Lower leg skin (tissue), 4 donors: Measurements from ENCODE around the gene GMCL1. TPM values are rescaled to one million over a fixed set of nuclear protein-coding genes. Genes with fewer than 3 reads are reported as not detected.
"Not testable (repeated sequence)": the region's sequence is repeated elsewhere in the genome, so short reads cannot be mapped to it uniquely, and the experiment has no call there.

Experiments used
- DNase-seq, 2 donors: peaks; one replicate each; pipeline ENCODE4 v3.0.0-alpha.2; 2019; ENCODE audit warnings: low spot score in 2 of 2
- H3K4me3 ChIP-seq: fragments of 200-600 bp; sonication (generic); 2 replicates; pipeline ENCODE4 v1.5.1; 2017; ENCODE audit warnings: mild to moderate bottlenecking, low read depth; ENCODE audit not compliant: poor library complexity, severe bottlenecking
- POLR2A ChIP-seq, 2 donors: fragments of 450-650 bp; IDR thresholded peaks; one replicate each; pipeline ENCODE4 v1.6.1; 2016 to 2017; ENCODE audit warnings: antibody characterized with exemption in 2 of 2, mild to moderate bottlenecking in 1 of 2, moderate library complexity in 1 of 2
- WGBS, 2 donors: methylation state at CpG; one replicate each; pipeline ENCODE4 v1.1.5; 2018; 5-methylcytosine and 5-hydroxymethylcytosine counted together
- intact Hi-C: fragments of 100-400 bp; cut with DNase I; formaldehyde crosslinking; loops from one replicate; pipeline ENCODE4 v1.15.0; 2023; ENCODE audit warnings: low total_unique reads
- total RNA-seq, 4 donors: library from RNA; depleted of rRNA; stranded (reverse); fragments of >200 nt; gene quantifications; one replicate each; pipeline ENCODE4 v1.1.0, GENCODE V29; 2016
- TF ChIP-seq, protein P1 (sequence below), 3 donors: fragments of 450-650 bp; IDR thresholded peaks; one replicate each; pipeline ENCODE4 v1.5.1; 2016; ENCODE audit warnings: antibody characterized with exemption in 3 of 3, mild to moderate bottlenecking in 3 of 3, moderate library complexity in 2 of 3

The GMCL1 gene
- total RNA-seq, 4 donors from 2014 or later = 10.2 to 15.6 (median 12.1) TPM

DNA sequence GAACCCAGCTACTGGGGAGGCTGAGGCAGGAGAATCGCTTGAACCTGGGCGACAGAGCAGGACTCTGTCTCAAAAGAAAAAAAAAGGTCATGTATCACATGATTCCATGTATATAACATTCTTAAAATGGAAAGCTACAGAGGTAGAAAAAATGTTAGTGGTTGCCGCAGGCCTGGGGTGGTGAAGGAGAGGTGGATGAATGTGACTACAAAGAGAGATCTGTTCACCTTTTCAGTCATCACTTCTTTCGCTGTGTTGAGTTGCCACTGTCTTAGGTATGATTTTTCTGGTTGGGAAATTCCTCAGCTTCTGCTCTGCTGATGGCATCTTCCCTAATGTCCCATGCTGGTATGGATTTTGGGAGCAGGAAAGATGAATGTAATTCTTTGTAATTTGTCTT is 59.0 kb downstream of the GMCL1 start:
- 95 to 99% methylated on average over 4 of the region's 4 CpGs for WGBS, 2 donors
- no peak for TF ChIP-seq POLR2A (IDR thresholded peaks at IDR 0.05)
- TF ChIP-seq, protein P1, sequence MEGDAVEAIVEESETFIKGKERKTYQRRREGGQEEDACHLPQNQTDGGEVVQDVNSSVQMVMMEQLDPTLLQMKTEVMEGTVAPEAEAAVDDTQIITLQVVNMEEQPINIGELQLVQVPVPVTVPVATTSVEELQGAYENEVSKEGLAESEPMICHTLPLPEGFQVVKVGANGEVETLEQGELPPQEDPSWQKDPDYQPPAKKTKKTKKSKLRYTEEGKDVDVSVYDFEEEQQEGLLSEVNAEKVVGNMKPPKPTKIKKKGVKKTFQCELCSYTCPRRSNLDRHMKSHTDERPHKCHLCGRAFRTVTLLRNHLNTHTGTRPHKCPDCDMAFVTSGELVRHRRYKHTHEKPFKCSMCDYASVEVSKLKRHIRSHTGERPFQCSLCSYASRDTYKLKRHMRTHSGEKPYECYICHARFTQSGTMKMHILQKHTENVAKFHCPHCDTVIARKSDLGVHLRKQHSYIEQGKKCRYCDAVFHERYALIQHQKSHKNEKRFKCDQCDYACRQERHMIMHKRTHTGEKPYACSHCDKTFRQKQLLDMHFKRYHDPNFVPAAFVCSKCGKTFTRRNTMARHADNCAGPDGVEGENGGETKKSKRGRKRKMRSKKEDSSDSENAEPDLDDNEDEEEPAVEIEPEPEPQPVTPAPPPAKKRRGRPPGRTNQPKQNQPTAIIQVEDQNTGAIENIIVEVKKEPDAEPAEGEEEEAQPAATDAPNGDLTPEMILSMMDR (IDR thresholded peaks at IDR 0.05) = no peak
- H3K4me3 ChIP-seq = no peak overlapping the region
- intact Hi-C loops = no loop called here
- no peak for DNase-seq

DNA sequence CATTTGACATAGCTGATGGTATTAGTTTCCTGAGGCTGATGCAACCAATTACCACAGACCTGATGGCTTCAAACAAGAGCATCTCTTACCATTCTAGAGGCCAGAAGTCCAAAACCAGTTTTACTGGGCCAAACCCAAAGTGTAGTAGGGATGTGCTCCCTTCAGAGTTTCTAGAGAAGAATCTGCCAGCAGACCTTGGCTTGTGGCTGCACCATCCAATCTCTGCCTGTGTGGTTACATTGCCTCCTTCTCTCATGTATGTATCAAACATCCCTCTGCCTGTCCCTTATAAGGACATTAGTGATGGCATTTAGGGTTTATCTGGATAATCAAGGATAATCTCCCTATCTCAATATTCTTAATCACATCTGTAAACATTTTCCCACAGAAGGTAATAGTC is 59.8 kb downstream of the GMCL1 start:
- H3K4me3 ChIP-seq = no peak overlapping the region
- TF ChIP-seq POLR2A (IDR thresholded peaks at IDR 0.05) = no peak
- TF ChIP-seq, protein P1 (IDR thresholded peaks at IDR 0.05) = no peak
- no peak for DNase-seq
- intact Hi-C loops = no loop called here

DNA sequence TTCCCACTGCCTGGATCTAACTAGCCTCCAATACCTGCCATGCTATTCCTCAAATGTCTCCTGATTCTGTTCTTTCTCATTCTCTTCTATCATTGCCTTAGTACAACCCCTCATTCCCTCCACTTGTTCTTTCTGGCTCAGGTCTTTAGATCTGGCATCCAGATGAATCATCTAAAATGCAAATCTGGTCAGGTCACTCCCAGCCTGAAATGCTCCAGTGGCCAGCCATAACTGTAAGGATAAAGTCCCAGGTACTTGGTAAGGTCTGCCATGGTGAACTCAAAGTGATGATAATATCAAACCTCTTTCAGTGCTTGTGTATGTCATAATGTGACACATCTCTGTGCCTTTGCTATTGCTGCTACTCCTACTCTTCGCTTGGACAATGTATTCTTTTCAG is 61.4 kb downstream of the GMCL1 start:
- TF ChIP-seq, protein P1 (IDR thresholded peaks at IDR 0.05) = no peak
- no peak for TF ChIP-seq POLR2A (IDR thresholded peaks at IDR 0.05)
- WGBS, 2 donors = 37 to 50% methylated on average over 1 of the region's 1 CpG
- no peak overlapping the region for H3K4me3 ChIP-seq
- no peak for DNase-seq
- intact Hi-C loops = no loop called here

DNA sequence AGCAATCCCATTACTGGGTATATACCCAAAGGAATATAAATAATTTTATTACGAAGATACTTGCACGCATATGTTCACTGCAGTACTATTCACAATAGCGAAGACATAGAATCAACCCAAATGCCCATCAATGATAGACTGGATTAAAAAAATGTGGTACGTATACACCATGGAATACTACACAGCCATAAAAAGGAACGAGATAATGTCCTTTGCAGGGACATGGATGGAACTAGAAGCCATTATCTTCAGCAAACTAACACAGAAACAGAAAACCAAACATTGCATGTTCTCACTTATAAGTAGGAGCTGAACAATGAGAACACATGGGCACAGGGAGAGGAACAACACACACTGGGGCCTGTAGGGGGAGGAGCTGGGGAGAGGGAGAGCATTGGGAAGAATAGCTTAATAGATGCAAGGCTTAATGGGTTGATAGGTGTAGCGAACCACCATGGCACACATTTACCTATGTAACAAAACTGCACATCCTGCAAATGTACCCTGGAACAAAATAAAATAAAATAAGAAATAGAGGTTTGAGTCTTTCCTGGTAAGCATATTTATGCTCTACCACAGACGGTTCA is 63.5 kb downstream of the GMCL1 start:
- DNase-seq, intact Hi-C loops, H3K4me3 ChIP-seq: not testable (repeated sequence)
- 92 to 93% methylated on average over 7 of the region's 7 CpGs for WGBS, 2 donors

DNA sequence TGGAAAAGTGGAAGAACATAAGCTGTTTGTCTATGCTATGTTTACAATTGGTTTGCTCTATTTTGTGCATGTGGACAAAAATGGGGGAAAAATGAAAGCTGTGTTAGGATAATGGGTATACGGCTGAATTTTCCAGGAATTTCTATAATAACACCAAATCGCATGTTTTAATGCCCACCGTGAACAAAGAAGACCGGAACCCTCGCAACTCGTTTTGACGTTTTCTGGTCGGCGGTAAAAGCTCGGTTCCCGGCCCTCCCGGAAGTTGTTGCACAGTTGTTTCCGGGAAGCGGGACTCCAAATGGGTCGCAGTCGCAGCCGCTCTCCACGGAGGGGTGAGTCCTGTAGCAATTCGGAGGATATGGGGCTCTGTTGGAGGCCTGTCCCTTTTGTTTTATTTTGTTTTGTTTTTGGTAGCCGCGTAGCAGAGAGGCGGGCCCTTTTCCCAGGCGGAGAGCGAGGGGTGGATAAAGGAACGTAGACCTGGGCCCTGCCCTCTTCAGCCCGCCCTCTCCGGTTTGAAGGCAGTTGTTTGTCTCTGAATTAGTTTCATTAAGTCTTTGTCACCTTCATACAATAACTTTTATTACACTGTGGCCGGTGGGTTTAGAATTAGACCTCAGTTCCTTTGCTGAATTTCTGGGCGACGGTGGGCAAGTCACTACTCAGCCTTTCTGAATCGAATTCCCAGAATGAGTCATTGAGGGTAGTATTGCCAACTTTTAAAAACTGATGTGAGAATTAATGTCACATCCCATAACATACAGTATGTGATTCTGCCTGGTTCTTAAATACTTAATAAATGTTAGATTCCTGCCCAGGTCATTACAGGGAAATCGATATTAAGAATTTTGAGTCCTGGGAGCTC is 64.5 kb downstream of the GMCL1 start, which contains the start of gene SNRNP27:
Gene SNRNP27, plus strand, starts transcription at position 273 of the 868 bp plus-strand sequence. Its CDS starts 29 bp downstream, at position 302.
- TF ChIP-seq POLR2A (IDR thresholded peaks at IDR 0.05) = peak in 1 of 2 donors; percentile 13
- TF ChIP-seq, protein P1 (IDR thresholded peaks at IDR 0.05) = no peak
- DNase-seq = peak; percentile 69 to 96
- peak within 1 kb of the TSS; percentile 56 for H3K4me3 ChIP-seq
- intact Hi-C loops = no loop called here
- 0 to 1% methylated on average over 32 of the region's 32 CpGs for WGBS, 2 donors

DNA sequence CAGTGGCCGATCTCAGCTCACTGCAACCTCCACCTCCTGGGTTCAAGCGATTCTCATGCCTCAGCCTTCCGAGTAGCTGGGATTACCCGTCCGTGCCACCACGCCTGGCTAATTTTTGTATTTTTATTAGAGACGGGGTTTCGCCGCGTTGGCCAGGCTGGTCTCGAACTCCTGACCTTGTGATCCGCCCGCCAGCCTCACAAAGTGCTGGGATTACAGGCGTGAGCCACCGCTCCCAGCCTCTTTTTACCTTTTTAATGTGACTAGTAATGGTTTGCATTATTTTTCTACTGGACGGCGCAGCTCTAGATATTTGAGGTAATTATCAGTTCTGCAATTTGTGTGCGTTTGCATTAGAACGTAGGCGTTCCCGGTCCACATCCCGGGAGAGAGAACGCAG is 65.3 kb downstream of the GMCL1 start:
- intact Hi-C loops, DNase-seq: not testable (repeated sequence)
- peak overlapping the region; percentile 56 for H3K4me3 ChIP-seq
- WGBS, 2 donors = 30 to 38% methylated on average over 23 of the region's 23 CpGs
